Measurements from ENCODE around the gene ASCC3.
"Not testable (repeated sequence)": the region's sequence is repeated elsewhere in the genome, so short reads cannot be mapped to it uniquely, and the experiment has no call there.

Gene ASCC3, protein sequence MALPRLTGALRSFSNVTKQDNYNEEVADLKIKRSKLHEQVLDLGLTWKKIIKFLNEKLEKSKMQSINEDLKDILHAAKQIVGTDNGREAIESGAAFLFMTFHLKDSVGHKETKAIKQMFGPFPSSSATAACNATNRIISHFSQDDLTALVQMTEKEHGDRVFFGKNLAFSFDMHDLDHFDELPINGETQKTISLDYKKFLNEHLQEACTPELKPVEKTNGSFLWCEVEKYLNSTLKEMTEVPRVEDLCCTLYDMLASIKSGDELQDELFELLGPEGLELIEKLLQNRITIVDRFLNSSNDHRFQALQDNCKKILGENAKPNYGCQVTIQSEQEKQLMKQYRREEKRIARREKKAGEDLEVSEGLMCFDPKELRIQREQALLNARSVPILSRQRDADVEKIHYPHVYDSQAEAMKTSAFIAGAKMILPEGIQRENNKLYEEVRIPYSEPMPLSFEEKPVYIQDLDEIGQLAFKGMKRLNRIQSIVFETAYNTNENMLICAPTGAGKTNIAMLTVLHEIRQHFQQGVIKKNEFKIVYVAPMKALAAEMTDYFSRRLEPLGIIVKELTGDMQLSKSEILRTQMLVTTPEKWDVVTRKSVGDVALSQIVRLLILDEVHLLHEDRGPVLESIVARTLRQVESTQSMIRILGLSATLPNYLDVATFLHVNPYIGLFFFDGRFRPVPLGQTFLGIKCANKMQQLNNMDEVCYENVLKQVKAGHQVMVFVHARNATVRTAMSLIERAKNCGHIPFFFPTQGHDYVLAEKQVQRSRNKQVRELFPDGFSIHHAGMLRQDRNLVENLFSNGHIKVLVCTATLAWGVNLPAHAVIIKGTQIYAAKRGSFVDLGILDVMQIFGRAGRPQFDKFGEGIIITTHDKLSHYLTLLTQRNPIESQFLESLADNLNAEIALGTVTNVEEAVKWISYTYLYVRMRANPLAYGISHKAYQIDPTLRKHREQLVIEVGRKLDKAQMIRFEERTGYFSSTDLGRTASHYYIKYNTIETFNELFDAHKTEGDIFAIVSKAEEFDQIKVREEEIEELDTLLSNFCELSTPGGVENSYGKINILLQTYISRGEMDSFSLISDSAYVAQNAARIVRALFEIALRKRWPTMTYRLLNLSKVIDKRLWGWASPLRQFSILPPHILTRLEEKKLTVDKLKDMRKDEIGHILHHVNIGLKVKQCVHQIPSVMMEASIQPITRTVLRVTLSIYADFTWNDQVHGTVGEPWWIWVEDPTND (N-terminal part only)

DNA sequence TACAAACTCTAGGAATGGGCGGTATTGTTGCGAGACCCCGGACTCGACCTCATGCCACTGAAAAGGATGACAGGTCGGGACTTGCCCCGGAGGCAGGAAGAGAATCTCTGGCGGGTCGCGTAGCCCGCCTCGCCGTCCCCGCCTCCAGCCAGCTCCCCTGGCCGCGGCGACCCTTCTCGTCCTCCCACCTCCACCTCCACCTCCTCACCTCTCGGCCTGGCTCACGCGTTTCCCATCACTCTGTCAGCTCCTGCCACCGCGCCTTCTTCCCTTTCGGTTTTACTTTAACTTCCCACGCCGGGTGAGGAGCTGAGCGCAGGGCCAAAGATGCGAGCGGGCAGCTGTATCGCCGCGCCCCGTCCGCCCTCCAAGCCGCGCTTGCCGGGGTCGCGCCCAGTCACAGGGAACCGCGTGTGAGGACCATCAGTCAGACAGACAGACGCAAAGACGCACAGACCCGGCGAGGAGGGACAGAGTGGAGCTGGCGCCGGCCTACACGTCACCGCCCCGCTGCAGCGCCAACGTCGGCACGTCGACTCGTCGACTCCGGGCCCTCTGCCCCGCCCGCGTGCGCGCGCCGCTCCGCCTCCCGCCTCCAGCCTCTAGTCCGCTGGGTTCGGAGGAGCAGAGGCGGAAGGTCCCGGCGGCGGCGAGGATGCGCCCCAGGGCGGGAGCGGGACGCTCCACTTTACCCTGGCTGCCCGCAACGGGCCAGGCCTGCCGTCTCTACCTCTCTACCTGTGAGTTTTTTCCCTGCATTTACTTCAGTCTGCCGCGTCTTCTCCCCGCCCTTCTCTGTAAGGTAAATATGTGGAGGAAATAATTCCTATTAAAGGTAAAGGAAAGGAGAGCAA, at the start of gene ASCC3:
Gene ASCC3, minus strand, starts transcription at position 477 of the 854 bp plus-strand sequence. CDS start 13,332 bp downstream, outside the sequence.
- peak; percentile 44 for DNase-seq

DNA sequence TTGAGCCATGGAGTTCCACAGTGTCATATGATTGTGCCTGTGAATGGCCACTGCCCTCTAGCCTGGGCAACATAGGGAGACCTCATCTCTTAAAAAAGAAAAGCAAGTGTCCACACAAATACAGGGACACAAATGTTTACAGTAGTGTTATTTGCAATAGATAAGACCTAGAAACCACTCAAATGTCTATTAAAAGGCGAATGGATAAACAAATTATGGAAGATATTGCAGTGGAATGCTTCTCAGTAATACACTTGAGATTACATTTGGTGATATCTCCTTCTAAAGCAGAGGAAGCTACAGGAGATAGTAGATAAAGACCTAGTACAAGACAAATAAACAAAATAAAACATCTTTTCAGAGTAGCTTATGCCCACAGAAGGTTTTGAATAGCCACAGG, 44.6 kb upstream of the ASCC3 start:
- no peak for DNase-seq

DNA sequence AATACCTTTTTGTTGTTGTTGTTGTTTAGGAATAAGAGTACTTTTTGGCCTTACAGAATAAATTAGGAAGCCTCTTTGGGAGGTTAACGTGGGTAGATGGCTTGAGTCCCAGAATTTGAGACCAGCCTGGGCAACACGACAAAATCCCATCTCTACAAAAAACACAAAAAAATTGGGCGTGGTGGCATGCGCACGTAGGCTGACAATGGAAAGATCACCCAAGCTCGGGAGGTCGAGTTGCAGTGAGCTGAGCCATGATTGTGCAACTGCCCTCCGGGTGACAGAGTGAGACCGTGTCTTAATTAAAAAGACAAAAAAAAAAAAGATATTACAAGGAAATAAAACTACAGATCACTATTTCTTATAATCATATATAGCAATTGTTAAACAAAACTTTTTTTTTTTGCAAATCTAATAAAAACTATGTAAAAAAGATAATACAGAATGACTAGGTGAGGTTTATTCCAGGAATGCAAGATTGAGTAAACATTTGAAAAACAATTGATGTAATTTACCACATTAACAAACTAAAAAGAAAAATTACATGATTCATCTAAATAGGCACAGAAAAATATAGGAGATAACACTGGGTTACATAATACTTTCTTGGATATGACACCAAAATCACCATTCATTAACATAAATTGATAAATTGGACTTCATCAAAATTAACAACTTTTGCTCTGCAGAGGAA, 43.6 kb upstream of the ASCC3 start:
- DNase-seq = no peak

DNA sequence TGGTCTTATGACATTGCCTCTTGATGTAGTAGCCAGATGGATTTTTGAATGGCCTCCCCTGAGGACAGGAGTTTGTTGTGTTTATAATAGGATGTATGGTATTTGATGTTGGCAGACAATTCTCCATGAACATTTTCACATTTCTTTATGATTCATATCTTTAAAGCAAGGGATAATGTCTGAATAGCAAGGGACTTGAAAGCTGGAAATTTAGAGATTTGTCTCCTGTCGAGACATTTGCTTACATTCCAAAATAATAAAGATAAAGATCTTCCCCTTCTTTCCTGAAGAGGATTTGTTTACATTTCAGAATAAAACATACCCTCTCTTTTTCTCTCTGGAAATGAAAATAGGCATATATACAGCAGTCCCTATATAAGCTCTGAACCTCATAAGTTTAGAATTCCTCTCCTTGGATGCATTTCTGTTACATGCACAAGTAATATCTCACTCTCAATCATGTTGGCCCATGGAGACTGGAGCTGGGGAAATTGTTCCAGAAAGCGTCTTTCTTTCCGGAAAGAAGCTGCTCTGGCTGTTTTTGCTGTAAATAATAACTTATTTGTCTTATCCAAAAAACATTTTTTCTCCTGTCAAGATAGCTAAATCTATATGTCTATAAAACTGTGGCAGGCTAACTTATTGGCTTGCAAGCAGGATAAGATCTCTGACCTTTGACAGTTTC, 42.5 kb upstream of the ASCC3 start:
- DNase-seq = no peak

DNA sequence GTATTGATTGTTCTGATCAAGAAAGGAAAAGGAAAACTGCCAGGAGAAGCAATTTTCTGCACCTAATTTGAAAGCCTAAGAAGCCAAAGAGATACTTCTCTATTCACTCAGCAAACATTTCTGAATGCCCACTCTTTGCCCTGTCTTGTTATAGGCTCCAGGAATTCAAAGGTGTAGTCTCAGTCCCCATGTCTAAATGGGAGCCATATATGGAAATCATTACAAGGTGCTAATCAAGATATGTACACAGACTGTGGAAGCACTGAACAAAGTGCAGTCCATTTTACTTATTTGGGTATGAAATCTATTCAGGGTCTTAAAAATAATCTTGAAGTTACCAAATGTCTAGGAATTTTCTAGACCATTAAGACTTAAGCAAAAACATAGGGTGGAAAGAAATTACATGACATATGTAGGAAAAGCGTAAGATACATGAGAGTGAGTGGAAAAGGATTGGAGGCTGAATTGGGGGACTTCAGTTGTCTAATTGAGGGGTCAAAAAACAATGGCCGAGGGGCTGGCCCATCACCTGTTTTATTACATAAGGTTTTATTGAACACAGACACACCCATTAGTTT, 39.0 kb upstream of the ASCC3 start:
- DNase-seq = no peak

DNA sequence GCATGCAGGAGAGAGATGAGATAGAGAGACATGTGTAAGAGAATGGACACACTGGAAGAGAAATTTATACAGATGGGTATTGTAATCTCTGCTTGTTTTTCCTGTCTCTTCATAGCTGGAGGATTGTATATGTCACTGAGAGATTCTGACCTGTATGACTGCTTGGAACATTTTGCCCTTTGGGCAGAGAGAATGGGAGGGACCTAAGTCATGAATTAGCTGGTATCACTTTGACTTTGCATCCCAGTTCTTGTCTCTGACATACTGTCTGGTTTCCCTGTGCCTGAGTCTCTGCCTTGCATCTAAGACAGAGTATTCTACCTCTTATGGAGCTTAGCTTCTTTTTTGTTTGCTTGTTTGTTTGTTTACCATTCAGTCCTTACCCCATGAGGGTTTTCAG, 37.0 kb upstream of the ASCC3 start:
- DNase-seq = no peak

DNA sequence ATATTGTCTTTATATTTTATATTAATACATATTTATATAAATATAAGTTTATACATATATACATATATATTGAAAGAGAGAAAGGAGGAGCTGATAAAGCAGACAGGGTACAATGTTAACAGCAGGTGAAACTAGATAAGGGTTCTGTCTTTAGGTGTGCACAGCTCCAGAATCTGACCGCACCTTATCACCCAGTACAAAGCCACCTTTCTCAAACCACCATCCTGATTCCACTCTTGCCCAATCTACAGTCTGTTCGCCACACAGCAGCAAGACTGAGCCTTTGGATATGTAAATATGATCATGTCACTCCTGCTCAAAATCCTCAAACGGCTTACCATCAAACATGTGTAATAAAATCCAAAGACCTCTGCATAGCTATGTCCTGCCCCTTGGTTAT, 34.7 kb upstream of the ASCC3 start:
- no peak for DNase-seq

DNA sequence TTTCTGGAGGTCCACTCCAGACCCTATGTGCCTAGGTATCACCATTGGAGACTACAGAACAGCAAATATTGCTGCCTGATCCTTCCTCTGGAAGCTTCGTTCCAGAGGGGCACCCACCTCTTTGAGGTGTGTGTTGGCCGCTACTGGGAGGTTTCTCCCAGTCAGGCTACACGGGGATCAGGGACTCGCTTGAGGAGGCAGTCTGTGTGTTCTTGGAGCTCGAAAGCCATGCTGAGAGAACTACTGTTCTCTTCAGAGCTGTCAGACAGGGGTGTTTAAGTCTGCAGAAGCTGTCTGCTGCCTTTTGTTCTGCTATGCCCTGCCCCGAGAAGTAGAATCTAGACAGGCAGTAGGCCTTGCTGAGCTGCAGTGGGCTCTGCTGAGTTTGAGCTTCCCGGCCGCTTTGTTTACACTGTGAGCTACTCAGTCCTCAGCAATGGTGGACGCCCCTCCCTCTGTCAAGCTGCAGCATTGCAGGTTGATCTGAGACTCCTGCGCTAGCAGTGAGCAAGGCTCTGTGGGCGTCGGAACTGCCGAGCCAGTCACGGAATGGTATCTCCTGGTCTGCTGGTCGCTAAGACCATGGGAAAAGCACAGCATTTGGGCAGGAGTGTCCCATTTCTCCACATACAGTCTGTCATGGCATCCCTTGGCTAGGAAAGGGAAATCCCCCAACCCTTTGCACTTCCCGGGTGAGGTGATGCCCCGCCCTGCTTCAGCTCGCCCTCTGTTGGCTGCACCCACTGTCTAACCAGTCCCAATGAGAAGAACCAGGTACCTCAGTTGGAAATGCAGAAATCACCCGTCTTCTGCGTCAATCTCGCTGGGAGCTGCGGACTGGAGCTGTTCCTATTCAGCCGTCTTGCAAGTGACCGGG, 32.5 kb upstream of the ASCC3 start:
- DNase-seq = no peak

DNA sequence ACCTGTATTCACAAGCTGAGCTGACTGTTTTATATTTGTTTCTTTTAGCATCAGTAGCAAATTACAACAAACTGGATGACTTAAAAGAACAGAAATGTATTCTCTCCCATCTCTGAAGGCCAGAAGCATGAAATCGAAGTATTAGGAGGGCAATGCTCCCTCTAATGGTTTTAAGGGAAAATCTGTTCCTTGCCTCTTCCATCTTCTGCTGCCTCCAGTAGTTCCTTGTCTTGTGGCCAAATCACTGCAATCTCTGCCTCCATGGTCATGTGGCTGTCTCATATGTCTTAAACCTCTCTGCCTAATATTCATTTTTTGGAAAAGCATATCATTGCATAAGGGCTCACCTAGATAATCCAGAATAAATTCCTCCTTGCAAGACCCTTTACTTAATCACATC, 25.2 kb upstream of the ASCC3 start:
- no peak for DNase-seq

DNA sequence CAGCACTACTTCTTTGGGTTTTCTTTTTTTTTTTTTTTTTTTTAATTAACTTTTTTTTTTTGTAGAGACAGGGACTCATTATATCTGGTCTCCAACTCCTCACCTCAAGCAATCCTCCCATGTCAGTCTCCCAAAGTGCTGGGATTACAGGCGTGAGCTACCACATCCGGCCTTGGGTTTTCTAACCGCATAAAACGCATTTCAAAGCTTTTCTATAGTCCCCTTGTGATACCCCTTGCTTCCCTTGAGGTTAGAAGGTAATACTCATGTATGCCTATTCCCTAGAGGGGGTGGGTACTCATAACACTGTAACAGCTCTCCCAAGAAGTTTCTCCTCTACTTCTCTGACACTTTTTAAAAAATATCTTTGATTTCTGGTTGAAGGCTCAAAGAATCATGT, 23.9 kb upstream of the ASCC3 start:
- DNase-seq = no peak

DNA sequence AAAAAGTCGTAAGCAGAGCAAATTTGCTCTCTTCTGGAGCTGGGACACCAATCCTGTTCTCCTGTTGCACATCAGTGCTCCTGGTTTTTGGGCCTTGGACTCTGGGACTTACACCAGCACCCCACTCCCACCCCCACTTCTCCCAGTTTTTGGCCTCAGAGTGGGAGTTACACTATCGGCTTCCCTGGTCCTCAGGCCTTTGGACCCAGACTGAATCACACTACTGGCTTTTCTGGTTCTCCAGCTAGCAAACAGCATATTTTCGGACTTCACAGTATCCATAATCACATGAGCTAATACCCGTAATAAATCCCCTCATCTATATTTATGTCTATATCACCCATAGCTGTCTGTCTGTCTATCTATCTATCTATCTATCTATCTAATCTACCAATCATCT, 23.2 kb upstream of the ASCC3 start:
- no peak for DNase-seq

DNA sequence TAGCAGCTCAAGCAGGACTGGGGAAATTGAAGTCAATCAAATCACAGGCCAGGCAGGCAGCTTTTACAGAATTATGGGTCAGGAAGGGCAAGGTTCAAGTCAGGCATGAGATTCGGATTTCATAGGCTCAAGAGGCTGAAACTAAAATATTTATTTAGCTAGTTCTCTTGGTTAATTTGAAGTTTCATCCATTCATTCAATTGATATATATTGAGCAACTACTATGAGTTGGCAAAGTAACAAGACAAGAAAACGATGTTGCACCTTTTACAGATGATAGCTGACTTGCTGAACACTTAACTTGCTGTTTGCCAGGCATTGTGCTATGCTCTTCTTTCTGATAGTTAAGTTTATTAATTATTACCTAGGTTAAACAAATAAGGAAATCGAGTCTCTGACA, 20.5 kb upstream of the ASCC3 start:
- no peak for DNase-seq

DNA sequence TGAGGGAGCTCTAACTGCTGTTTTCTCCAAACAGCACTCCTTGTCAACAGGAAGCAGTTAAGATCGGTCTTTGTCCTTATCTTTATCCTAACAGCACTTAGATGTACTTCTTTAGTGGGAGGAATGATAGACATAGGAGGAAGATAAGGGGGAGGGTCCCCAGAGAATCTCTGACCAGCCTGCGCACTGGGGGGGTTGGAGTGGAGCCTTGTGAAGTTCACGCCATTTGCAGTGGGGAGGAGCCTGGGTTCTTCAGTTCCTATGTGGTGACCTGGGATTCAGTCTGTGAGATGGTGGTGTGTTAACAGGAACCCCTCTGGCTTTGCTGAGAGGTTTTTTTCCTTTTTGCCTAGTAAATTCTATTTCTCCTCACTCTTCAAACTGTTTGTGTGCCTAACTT, 18.1 kb upstream of the ASCC3 start:
- DNase-seq = no peak

DNA sequence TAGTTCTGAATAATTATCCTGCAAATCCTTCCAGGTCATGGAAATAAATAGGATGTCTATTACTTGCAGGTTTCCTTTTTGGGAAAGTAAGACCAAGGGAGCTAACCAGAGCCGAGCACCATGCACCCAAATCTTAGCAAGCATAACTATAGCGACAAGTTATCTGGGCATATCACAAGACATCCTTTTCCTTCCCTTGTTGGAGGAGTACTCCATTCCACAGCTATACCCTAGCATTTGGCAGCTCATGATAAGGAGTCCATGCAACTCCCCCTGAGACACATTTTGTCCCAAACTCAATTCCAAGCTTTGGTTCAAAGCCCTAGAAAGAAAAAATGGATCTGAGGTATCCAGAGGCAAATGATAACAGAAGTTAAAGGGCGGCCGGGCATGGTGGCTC, 16.5 kb upstream of the ASCC3 start:
- no peak for DNase-seq

DNA sequence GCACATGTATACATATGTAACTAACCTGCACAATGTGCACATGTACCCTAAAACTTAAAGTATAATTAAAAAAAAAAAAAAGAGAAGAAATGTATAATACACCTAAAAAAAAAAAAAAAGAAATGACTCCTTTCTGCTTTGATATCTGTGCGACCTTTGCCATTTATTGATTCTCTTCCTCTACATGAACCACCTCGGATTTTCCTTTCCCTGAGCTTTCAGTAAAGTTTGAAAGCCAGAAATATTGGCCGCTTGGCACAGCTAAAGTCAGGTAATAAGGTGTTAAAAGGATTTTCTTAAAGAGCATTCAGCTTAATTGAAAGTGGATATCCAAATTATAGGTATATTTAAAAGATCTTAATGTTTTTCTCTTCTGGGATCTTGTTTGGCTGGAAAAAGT, 12.6 kb upstream of the ASCC3 start:
- no peak for DNase-seq

DNA sequence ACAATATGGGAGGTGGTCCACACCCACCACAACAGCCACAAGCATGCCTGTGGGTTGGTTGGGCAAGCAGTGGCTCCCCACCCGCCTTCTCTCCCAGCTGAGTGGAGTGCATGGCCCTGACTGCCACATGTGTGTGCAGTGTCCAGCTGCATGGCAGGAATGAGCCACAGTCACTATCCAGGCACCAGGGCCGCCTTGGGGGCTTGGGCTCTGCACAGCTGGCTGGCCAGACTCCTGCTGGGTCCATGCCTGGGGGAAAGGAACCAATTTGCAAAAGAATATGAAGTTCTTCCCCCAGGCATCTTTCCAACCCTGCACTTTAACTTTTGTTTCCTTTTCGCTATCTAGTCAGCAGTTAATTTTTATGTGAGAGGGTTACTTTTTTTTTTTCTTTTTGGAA, 11.6 kb upstream of the ASCC3 start:
- no peak for DNase-seq

DNA sequence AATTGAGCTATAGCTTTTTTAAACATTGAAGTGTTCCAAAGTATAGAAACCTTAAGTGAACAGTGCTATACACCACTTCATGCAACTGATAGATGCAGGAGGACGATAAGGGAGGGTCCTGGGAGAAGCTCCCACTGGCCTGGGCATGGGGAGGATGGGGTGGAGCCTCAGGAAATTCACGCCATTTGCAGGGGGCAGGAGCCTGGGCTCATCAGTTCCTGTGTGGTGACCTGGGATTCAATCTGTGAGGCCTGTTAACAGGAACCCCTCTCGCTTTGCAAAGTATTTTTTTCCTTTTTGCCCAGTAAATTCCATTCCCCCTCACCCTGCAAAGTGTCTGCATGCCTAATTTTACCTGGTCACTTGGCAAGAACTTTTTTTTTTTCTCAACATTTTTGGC, 11.0 kb upstream of the ASCC3 start:
- no peak for DNase-seq

DNA sequence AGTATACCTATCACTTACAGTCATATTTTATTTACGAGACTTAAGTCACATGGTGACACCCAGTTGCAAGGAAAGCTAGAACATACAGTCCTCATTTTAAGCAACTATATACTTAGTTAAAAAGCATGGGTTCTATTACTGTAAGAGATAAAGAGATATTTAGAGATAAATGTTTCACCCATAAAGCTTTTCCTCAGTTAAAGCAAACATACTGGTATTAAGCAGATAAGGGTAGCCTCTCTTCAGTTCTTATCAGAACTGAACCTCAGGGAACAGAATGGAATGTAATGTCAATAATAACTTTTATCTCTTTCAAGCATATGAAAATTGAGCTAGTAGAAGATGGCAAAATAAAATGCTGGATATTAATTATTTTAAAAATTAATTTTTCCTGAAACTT, 9.9 kb upstream of the ASCC3 start:
- no peak for DNase-seq

DNA sequence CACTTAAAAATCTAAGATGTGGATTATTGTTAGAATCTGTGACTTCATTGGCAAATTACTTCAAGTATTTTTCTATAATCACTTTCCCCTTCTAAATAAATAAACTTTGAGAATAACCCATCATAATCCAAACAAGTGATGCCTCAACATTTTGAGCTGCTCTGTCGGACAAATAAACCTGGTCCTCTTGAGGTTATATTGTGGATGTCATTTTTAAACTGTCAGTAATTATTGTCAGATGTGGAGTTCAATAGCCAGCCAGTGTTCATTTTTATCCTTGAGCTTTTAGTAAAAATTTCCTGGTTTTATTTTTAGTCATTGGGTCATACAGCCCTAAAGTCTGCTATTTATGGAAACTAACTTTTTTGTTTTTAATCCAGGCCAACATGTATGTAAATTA, 9.5 kb upstream of the ASCC3 start:
- DNase-seq = not testable (repeated sequence)

DNA sequence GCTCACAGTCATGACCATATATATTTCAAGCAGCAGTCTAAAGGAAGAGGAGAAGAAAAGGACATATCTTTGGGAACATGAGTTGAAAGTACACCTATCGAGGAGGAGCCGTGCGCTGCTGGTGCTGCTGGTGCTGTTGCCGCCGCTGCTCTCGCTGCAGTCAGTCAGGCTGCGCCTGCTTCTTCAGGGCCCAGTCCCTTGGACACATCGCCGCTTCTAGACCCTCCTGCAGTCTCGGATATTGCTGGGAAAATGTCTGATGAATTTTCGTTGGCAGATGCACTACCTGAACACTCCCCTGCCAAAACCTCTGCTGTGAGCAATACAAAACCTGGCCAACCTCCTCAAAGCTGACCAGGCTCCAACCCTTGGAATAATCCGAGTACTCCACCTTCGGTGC, 8.2 kb upstream of the ASCC3 start:
- DNase-seq = no peak

All from NCI-H187 treated with DMSO at 0.1 percent for 48 hours (cell line).